ENCODE data around the gene KRT15. TPM values are rescaled to one million over a fixed set of nuclear protein-coding genes. Genes with fewer than 3 reads are reported as not detected.

Gene KRT15
- total and polyA plus RNA-seq, 9 of the 15 experiments (the other 6 are each of a cell fraction or from before 2014, with no cell fraction given) = 0.28 to 4.4 (median 0.56) TPM

GRCh38 chr17:41567317-41567716 is 48.6 kb upstream of the KRT15 start (continued):
- TF ChIP-seq, protein P1, sequence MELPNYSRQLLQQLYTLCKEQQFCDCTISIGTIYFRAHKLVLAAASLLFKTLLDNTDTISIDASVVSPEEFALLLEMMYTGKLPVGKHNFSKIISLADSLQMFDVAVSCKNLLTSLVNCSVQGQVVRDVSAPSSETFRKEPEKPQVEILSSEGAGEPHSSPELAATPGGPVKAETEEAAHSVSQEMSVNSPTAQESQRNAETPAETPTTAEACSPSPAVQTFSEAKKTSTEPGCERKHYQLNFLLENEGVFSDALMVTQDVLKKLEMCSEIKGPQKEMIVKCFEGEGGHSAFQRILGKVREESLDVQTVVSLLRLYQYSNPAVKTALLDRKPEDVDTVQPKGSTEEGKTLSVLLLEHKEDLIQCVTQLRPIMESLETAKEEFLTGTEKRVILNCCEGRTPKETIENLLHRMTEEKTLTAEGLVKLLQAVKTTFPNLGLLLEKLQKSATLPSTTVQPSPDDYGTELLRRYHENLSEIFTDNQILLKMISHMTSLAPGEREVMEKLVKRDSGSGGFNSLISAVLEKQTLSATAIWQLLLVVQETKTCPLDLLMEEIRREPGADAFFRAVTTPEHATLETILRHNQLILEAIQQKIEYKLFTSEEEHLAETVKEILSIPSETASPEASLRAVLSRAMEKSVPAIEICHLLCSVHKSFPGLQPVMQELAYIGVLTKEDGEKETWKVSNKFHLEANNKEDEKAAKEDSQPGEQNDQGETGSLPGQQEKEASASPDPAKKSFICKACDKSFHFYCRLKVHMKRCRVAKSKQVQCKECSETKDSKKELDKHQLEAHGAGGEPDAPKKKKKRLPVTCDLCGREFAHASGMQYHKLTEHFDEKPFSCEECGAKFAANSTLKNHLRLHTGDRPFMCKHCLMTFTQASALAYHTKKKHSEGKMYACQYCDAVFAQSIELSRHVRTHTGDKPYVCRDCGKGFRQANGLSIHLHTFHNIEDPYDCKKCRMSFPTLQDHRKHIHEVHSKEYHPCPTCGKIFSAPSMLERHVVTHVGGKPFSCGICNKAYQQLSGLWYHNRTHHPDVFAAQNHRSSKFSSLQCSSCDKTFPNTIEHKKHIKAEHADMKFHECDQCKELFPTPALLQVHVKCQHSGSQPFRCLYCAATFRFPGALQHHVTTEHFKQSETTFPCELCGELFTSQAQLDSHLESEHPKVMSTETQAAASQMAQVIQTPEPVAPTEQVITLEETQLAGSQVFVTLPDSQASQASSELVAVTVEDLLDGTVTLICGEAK (IDR thresholded peaks at IDR 0.05) = peak; percentile 62; the same call in 1 of the 2 replicates
- TF ChIP-seq, protein P1 (CRISPR knock-in tag; IDR thresholded peaks at IDR 0.05) = no peak
- TF ChIP-seq, protein P2, sequence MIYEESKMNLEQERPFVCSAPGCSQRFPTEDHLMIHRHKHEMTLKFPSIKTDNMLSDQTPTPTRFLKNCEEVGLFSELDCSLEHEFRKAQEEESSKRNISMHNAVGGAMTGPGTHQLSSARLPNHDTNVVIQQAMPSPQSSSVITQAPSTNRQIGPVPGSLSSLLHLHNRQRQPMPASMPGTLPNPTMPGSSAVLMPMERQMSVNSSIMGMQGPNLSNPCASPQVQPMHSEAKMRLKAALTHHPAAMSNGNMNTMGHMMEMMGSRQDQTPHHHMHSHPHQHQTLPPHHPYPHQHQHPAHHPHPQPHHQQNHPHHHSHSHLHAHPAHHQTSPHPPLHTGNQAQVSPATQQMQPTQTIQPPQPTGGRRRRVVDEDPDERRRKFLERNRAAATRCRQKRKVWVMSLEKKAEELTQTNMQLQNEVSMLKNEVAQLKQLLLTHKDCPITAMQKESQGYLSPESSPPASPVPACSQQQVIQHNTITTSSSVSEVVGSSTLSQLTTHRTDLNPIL (CRISPR knock-in tag; IDR thresholded peaks at IDR 0.05) = no peak
- TF ChIP-seq TRIM28 (IDR thresholded peaks at IDR 0.05) = no peak
- TF ChIP-seq ZNF212 (CRISPR knock-in tag; IDR thresholded peaks at IDR 0.05) = no peak
- TF ChIP-seq SNIP1 (IDR thresholded peaks at IDR 0.05; ENCODE audit: low read depth) = no peak
- no peak for TF ChIP-seq KLF6 (CRISPR knock-in tag; IDR thresholded peaks at IDR 0.05; ENCODE audit: borderline replicate concordance)
- no peak for TF ChIP-seq ZEB2 (IDR thresholded peaks at IDR 0.05)
- peak; percentile 51 to 93; a peak in 2 of 4 replicates for TF ChIP-seq ETV6 (IDR thresholded peaks at IDR 0.05; ENCODE audit: borderline replicate concordance in 1 of 2, low read depth in 2 of 2, low read length in 1 of 2)
- no peak for TF ChIP-seq ETV6 (CRISPR knock-in tag; IDR thresholded peaks at IDR 0.05; ENCODE audit: borderline replicate concordance)
- peak; percentile 34; the same call in 1 of the 2 replicates for TF ChIP-seq EHMT2 (IDR thresholded peaks at IDR 0.05)
- TF ChIP-seq RBM25 (IDR thresholded peaks at IDR 0.05; ENCODE audit: low read depth, low read length, severe bottlenecking) = no peak
- no peak for TF ChIP-seq EP300 (IDR thresholded peaks at IDR 0.05; ENCODE audit: low read length)
- no peak for TF ChIP-seq RREB1 (CRISPR knock-in tag; IDR thresholded peaks at IDR 0.05)
